ENCODE measurements around the gene PEG3.

Gene PEG3

DNA sequence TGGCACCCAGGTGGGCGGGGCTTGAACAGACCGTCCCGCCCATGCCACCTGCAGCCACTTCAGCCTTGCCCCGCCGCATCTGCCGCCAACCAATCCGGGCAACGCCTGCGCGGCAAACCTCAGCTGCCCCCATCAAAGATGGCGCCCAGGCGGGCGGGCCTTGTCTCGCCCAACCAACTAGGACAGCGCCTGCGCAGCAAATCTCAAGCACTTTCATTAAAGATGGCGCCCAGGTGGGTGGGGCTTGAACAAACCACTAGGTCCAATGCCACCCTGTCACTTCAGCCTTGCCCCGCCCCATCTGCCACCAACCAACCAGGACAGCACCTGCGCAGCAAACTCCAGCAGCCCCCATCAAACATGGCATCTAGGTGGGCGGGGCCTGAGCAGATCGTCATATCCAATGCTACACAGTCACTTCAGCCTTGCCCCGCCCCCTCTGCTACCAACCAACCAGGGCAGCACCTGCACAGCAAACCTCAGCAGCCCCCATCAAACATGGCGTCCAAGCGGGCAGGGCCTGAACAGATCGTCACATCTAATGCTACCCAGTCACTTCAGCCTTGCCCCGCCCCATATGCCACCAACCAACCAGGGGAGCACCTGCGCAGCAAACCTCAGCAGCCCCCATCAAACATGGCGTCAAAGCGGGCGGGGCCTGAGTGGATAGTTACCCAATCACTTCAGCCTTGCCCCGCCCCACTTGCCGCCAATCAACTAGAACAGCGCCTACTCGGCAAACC lies 1.4 kb downstream of the PEG3 start:
- peak; percentile 10 for DNase-seq

DNA sequence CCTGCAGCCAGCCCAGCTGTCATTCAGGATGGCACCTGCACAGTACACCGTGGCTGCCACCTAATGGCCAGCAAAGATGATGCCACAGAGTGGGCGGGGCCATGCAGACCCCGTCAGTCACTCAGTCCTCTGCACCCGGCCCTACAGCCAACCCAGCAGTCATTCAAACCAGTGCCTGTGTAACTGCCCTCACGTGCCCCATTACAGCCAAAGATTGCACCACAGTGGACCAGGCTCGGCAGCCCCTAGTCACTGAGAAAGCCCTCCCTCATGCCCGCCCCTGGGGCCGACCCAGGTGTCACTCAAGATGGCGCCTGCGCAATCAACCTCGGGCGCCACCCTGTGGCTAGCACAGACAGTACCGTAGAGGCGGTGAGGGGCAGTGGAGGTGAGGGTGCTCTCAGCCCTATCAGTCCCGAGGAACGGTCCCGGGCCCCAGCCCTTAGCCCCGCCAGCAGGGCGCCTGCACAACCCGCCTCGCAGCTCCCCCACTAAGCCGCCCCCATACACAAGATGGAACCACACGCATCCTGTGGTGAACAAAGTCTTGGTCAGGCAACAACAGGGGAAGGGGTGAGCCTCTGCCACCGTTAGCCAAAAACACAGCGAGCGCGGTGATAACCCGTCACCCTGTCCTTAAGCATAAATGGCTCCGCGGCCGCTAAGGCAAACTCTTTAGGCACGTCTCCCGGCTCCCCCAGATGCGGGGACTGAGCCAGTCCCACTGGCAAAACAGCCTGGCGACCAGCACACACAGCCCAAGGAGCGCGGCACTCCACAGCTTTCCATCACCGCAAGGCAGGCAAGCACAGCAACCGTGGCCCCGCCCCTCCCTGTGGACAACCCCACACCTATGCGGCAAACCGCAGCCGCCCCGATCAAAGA lies 2.3 kb downstream of the PEG3 start:
- peak; percentile 9 for DNase-seq

DNA sequence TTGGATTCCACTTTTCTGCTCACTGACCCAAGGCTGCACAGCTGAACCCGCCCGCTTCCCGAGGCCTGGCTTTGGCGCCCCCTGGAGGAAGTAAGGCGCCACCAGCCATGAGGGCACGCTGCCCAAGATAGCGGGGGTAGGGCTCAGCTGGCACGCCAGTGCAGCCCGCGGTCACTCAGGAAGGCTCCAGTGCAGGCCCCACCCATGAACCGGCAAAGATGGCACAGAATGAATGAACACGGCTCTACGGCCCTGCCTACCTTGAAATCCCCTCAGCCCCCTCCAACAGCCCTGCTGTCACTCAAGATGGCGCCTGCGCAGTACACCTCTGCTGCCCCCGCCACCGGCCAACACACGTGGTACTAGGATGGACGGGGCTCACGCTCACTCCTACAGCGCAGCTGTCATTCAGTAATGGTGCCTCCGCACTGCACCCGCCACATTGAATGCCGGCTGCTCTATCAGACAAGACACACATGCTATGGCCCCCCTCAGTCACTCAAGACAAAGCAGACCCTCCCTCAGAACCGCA lies 3.0 kb downstream of the PEG3 start:
- no peak for DNase-seq

DNA sequence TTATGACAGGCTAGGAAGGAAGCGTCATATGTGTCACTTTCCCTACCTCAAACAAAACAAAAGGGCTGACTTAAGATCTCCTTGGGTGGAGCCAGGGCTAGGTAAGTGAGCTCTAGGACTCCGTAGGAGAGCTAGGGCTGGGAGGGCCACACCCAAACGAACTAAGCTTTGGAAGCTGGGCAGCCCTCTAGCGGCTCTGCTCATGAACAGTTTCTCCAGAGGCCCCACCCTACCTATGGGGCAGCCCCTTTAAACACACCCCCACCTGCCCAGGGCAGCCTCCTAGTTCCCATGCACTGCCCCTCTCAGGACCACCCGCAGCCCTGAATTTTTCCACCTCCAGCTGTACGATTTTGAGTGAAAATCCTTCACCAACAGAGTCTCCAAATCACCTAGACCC lies 3.5 kb downstream of the PEG3 start:
- no peak for DNase-seq

DNA sequence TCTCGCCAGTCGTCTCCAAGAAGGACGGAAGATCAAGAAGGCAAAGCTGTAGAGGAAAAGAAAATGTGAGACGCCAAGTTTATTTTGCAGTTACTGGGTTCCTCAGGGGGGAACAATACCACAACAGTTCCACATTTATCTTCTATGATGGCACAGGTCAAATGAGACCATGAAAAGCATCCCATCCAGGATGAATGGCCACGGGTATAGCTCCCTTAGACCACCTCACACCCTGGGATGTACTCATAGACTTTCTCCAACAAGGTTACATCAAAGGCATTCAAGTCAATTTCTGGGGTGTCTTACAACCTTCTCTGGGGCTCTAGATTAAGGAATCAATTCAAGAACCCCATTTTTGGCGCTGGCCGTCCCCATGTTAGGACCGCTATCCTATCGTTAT lies 4.5 kb downstream of the PEG3 start:
- no peak for DNase-seq

DNA sequence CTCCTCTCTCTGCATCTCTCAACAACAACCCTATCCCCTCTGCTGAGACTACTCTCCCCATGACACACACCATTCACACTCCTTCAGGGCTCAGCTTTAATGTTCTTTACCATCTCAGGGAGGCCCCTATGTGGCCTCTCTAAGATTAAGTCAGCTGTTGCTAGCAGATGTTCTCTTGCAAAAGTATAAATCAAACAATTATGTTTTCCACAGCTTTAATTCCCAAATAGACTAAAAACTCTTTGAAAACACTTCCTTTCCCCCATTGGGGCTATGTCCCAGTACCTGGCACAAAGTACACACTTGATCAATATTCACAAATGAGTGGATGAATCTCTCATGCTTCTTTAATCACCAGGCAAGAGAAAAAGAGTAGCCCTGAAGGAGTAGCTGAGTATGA lies 5.1 kb downstream of the PEG3 start:
- DNase-seq, result no peak

DNA sequence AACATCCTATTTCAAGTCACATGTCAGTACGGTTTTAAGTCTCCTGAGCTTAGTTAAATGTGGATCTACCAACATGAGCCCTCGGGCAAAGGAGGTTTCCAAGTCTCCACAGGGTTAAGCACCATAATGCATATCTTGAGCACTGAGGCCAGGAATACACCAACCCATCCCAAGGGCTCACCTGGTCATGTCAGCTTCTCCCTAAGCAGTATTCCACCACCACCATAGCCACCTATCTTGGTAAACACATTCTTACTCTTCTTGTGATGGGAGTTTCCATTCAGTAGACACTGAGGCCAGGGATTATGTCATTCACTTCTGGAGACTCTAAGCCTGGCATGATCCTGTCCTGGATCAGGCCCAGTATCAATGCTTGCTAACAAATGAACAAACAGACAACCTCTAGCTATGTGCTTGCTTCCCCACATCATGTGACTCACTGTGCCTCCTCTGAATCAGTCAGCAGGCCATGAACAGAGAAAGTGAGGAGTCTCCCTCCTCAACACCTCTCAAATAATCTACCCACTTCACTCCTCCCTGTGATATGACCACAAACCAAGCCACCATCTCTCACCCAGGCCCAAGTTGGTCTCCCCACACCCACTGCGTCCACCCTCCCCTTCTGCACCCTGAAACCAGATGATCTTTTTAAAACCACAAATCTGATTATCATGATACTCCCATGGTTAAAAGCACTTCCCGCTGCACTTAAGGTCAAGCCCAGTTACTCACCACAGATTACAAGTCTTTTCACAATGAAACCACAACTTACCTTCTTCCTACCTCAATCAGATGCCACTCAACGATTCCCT lies 5.8 kb downstream of the PEG3 start:
- no peak for DNase-seq

DNA sequence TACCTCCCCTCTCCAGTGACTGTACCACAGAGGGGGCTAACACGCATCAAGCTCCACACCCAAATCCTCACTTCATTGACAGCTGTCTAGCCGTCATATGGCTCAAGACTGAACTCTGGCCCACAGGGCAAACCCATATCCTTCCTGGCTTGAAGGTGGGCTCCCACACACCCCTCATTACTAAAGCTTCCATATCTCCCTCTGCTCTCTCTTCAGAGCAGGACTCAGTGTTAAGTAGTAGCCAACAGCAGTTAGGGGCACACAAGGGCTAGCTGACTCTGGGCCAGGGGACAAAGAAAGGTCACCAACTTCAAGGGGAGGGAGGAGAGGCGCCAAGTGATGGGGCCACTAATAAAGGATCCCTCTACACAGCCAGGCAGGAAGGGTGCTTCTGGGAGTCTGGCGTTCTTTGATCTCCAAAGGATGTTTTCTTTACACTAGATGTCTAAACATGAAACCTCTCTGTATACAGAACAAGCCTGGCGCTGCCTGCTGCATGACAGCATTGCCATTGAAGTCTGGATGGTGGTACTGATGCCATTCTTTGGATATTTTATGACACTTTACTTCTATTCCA lies 8.1 kb downstream of the PEG3 start:
- no peak for DNase-seq

DNA sequence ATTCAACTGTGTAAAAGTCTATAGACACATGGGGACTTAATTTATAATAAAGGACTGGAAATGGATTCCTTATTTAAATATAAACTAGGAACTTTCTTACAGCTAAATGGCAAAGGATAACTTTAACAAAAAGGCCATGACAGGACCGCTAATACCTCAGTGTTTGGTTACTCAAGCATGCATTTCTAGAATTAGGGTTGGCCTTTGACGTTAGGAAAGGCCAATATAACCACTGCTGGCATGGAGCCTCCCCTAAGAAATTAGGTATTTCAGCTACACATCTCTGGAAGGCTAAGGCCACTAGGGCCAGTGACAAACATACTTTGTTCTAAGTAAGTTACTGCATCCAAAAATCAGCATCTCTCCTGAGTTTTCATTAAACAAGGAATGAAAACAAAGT lies 9.3 kb downstream of the PEG3 start:
- no peak for DNase-seq

DNA sequence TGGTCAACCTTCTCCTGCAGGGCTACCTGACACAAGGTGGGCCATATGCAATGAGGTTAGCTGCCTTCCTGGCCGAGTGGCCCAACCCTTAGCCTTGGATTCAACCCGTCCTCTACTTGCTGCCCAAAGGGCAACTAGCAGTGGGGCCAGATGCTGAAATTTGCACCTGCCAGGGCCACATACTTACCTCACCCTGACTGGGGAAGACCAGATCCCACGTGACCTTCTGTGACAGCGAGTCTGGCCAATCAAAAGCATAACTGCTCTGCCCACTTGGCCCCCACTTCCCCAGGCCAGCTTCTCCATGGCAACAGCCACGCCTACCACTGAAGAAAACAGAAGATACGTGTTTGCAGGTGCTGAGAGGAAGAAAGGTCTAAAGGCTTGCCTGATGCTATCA lies 10.9 kb downstream of the PEG3 start:
- no peak for DNase-seq

DNA sequence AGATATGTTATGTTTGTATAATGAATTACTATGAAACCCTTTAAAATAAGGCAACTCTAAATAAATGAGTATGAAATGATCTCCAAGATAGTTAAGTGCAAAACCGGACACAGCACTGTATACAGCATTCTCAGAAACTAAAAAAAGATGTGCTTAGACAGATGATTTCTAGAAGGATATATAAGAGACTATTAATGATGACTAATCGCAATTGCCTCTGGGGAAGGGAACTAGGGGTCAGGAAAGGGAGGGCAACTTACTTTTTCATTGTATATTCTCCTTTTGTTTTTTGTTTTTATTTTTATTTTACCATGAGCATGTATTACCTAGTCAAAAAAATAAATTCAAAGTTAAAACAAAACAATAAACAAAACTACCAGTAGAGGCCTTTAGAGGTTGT lies 12.8 kb downstream of the PEG3 start:
- DNase-seq, result no peak

DNA sequence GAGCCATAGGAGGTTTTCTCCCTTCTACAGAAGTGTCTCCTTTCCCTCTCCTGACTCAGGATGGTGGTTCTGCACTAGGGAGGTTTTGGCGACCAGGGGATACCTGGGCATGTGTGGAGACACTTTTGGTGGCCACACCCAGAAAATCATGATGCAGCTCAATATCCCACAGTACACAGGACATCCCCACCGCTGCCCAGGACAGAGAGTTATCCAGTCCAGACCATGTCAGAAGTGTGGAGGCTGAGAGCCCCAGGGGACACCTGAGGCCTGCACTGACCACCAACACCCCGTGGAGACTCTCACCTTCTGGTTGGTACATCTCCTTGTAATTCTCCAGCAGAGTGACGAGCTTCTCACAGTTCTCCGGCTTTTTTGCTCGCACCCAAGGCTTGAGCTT lies 16.6 kb downstream of the PEG3 start:
- DNase-seq, result no peak

DNA sequence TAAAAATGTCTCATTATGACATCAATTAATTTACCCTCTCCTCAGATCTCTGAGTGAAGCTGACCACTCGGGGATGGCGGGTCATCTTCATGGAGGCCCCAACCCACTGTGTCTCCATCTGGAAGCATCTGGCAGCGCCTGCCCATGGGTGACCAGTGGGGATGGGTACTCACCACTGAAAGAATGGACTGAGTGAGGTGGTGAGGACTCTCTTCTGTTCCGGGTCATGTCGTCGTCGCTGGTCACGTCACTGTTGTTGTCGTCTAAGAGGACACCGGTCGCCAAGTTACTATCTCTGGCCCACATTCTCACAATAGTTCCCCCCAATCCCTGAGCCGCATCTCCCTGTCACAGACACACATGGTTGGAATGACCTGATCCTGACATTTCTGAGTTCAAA lies 17.1 kb downstream of the PEG3 start:
- no peak for DNase-seq

DNA sequence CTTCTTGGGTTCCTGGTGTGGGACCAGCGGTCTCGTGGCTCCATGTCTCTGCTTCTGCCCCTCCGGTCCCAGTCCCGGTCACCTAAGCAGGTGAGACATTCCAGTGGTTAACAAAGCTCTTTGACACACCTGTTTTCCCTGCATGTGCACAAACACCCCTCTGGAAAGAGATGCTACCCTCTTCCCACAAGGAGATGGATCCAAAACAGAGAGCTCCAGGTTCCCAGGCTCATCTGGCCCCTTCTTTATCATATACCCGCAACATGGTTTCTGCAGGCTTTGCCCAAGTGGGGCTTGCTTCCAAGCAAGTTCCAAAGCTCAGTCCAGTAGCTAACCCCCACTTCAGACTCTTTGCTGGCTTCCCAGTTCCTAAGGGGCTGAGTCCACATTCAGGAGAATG lies 17.8 kb downstream of the PEG3 start:
- no peak for DNase-seq

DNA sequence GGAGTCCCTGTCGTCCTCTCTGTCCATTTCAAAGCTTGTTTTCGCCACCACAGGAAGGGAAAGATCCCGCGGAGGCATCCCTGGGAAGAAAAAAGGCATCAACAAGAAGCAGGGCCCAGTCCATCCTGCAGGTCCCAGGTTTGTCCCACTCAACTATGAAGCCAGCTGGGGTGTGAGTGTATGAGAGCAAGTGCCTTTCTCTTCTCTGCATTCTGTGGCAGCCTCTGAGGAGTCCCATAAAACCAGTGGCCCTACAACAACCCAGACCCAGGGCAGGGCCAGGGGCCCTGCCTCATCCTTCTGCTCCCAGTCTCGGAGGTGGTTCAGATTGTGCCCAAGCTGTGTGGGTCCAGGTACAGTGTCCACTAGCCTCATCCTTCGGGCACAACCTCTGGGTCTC lies 18.9 kb downstream of the PEG3 start:
- no peak for DNase-seq

DNA sequence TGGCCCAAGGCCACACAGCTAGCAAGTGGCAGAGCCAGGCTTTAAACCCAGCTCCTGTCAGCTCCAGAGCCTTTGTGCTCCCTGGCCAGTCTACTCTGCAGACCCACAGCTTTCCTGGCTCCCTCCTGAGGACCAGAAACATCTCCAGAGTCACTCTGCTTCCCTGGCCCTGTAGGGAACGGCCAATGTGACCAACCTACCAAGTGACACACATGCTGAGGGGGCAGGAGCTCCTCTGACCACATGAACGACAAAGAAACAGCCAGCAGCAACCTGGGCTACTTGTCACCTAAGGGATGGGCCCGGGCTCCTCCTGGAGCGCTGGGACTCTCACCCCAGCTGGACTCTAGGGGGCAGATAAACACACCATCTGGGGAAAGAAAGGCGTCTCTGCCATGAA lies 19.3 kb downstream of the PEG3 start:
- no peak for DNase-seq

DNA sequence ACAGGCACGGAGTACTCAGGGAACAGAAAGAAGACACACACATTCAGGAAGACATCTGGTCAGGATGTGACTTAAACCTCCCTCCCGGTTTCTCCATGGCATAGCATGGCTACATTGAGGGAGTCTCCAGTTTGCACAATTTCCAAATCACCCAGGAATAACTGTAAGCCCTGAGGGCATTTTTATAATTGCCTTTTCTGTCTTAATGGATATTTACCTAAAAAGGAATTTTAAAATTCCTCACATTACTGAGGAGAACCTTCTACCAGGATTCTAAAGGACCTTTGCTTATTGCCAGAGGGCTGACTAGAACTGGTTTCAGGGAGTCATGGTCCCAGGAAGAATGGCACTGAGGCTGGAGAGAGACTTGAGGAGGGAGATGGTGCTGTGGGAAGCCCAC lies 21.4 kb downstream of the PEG3 start:
- DNase-seq, result no peak

DNA sequence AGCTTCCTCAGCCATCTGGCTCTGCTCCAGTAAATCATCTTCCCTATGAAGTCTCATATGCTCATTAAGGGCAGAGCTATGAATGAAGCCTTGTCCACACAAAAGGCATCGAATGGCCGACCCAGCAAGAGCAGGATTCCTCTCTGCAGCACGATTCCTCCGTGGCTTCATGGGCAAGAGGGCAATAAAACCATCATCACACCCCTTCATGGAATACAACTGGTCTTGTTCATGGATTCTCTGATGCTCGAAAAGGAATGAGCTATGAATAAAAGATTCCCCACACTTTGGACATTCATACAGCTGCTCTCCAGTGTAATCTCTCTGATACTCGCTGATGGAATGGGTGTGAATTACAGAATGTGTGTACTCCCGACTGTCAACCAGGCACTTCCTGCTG lies 25.9 kb downstream of the PEG3 start:
- no peak for DNase-seq

DNA sequence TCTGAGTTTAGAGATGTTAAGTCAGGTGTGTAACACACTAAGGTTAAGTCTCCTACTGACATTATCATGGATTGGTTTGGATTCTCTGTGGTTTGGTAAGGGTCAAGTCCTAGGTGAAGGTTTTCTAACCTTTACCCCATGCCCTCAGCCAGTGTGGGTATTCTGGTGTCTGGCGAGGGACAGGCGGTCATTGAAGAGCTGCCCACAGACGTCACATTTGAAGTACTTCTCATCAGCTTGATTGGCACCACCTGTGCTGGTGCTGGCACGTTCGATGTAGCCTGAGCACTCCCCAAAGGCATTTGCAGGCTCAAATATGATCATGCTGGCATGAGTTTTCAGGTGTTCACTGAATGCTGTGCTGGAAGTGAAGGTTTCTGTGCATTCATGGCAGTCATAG lies 27.0 kb downstream of the PEG3 start:
- no peak for DNase-seq

DNA sequence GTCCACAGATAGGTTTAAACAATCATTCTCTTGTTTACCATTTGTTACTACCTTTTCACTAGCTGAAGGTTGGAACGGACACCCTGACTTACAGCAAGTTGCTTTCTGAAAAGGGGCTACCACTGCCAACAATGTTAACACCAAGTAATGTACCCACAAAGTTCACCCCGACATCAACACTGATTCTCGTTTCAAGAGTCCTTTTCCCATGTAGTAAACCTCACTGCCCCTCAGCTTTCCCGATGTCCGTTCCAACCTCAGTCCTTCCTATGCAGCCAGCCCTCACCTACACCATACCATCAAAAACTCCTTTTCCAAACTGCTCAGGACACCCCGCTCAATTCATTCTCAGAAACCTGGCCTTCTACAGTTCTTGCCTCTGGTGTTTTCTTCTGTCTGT lies 29.0 kb downstream of the PEG3 start:
- no peak for DNase-seq

DNA sequence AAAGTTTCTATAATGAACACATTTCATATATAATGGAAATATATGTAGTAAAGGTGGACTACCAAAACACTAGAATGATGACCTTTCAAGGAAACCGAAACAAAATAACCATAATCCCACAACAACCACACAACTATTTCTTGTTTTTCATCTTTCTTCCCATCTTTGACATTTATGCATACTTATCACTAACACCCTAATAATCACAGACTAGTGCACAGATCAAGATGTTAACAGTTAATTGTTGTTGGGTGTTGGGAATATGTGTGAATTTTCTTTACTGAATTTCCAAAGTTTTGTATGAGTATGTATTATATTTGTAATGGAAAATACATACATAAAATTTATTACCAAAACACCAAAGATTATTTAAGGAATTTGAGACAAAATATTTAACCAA lies 30.3 kb downstream of the PEG3 start:
- DNase-seq, result no peak

DNA sequence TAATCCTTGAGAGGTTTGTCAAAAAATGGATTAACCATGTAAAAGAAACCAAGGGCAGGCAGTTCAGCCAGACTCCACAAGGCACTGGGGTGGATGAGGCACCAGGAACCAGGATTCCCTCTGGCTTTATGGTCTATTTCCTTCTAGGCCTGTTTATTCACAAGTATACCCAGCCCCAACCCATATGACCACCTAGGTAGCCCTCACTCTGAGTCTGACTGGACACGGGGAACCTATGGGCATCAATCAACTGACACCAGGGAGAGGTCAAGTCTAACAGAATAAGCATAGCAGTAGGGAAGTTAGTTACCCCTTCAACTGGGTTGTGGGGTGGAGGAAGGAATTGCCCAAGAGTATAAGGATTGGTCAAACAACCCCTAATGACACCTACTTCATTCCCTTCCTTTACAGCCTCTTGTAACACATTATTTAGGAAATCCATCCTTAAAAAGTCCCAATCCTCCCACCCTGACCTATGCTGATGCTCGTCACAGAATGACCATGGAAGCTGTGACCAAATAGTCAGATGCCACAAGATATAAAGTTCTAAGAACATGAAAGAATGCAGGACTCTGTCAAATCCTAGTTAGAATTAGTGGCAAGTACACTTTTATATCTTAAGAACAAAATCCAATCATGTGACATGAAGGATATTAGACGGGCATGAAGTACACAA lies 31.7 kb downstream of the PEG3 start:
- no peak for DNase-seq
